Kasumi-1 (cell line): ENCODE measurements around the gene KHSRP.
A peak's percentile ranks its signal among the peaks of the same experiment; 100 is the strongest.
"Not testable (repeated sequence)": the region's sequence is repeated elsewhere in the genome, so short reads cannot be mapped to it uniquely, and the experiment has no call there.

ENCODE experiments used
- DNase-seq, 2 experiments: peaks; one replicate each; lab custom pipeline; 2025; lab: John Stamatoyannopoulos, UW

KHSRP gene

GRCh38 chr19:6450166-6450565, 25.6 kb upstream of the KHSRP start:
- no peak for DNase-seq

DNA sequence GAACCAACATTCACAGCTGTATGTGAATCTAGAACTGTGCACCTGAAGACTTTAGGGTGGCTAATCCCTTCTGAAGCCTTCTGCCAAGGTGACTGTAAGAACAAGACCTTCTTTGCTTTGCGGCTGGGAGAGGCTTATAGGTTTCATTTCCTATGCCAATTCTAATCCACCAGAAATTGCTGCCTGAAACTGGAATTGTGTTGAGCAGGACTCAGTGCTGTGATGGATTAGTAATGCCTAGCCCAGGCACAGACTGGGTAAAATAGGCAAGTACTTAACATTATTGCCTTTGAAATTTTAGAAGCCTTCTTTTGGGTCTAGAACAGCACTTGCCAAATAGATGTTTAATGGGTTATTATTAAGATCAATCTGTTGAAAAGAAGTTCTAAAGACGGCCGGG, 23.4 kb upstream of the KHSRP start:
- no peak for DNase-seq

DNA sequence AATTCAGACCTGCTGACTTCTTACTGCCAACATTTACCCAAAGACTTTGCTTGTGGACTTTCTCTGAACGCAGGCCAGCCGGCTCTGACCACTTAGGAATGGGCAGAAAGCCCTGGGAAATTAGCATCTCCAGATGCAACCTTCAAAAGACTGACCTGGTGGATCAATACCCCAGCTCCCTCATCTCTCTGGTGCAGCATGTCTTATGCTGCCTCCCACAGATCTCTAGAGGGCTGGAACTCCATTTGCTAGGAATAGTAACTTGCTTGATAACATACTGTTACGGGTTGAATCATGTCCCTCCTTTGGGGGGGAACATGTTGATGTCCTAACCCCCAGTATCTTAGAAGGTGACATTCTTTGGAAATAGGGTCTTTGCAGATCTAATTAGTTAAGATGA, 21.8 kb upstream of the KHSRP start:
- no peak for DNase-seq

GRCh38 chr19:6443986-6444385, 19.4 kb upstream of the KHSRP start:
- no peak for DNase-seq

DNA sequence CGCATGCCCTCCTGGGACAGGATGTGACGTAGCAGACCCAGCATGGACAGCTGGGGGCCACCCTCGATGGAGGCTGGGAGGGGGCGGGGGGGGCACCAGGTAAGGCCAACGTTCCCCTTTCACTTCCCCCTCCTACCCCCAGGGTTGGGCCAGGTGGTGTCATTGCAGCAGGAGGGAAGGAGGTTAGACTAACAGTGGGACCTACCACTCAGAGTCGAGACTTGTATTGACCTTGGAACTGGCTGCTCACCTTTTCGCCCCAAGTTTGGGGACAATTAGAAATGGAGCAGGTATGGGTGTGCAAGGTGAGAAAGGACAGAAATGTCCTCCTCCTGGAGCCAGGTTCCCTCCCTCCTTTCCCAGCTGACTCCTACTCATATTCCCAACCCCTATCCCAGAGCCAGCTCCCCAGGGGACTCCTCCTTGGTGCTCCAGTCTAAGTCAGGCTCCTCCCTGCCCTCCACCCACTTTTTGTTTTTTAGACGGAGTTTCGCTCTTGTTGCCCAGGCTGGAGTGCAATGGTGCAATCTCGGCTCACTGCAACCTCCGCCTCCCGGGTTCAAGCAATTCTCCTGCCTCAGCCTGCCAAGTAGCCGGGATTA, 17.6 kb upstream of the KHSRP start:
- no peak for DNase-seq

- no peak for DNase-seq
Measured at GRCh38 chr19:6440905-6441304, 16.3 kb upstream of the KHSRP start.

- no peak for DNase-seq
Measured at GRCh38 chr19:6439743-6440142, 15.1 kb upstream of the KHSRP start.

DNA sequence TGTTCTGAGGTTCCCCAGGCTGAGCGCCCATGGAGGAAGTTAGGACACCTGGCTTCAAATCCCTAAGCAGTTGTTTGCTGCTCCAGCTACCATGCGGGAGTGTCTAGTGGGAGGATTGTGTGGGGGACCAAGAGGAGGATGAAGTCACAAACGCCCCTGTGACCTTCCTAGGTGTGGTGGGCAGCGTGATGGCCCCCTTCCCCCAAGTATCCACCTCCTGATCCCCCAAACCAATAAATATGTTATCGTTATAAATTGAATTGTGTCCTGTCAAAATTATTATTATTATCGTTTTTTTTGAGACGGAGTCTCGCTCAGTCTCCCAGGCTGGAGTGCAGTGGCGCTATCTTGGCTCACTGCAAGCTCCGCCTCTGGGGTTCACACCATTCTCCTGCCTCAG, 9.1 kb upstream of the KHSRP start, which contains the start of gene SLC25A41:
Gene SLC25A41 (minus strand): TSS at position 101 of the 400 bp plus-strand sequence. CDS start 70 bp downstream, at position 31.
- no peak for DNase-seq

DNA sequence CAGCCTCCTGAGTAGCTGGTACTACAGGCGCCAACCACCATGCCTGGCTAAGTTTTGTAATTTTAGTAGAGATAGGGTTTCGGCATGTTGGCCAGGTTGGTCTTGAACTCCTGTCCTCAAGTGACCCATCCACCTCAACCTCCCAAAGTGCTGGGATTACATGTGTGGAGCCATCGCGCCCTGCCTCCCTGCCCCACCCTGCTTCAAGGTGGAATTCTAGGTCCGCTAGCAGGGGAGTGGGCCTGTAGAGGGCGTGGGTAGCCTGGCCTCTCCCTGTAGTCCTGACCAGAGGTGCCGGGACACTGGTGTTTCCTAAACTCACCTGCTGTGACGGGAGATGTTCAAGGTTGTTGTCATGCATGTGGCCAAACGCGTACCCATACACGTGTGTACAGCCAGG, 8.6 kb upstream of the KHSRP start:
- no peak for DNase-seq

DNA sequence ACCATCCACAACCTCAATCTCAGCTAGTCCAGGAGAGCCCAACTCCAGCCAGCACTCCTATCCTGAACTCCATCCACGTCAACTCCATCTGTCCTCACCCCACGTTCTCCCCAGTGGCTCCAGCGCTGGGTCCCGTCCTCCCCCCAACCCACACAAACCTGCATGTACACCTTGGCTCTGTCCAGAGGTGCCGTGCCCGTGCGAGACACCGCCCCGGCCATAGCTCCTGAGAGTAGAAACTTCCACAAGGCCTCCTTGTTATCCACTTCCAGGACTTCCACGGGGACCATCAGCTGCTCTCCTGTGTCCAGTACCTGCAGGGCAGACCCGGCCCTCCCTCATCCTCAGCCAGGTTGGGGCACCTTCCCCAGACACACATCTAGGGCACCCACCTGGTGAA, 7.3 kb upstream of the KHSRP start:
- no peak for DNase-seq

DNA sequence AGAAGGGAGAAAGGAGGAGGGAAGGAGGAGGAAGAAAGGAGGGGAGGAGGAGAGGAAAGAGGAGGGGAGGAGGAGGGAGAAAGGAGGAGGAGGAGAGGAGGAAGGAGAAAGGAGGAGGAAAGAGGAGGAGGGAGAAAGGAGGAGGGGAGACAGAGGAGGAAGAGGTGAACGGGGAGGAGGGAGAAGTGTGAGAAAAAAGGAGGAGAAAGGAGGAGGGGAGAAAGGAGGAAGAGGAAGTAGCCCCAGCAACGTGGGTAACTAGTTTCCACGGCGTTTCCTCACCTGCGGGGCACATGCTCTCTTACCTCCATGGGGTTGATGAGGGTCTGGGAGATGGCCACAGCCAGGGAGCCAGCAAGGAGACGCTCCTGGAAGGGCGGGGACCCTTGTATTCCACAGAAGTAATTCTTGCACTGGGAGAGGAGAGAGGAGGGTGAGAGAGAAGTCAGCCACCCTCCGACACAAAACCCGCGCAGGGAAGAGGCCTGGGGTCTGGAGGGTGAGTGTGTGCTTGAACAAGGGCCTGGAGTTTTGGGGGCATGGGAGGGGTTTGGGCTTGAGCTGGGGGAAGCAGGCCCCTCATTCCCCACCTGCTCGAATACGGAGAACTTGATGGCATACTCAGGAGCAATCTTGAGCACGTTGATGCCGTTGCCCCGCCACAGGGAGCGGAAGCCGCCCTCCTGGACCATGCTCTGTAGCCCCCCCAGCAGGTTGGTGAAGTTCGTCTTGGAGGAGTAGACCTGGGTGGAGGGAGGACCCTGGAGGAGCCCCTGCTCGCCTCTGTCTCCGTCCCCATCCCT, 5.0 kb upstream of the KHSRP start:
- no peak for DNase-seq

DNA sequence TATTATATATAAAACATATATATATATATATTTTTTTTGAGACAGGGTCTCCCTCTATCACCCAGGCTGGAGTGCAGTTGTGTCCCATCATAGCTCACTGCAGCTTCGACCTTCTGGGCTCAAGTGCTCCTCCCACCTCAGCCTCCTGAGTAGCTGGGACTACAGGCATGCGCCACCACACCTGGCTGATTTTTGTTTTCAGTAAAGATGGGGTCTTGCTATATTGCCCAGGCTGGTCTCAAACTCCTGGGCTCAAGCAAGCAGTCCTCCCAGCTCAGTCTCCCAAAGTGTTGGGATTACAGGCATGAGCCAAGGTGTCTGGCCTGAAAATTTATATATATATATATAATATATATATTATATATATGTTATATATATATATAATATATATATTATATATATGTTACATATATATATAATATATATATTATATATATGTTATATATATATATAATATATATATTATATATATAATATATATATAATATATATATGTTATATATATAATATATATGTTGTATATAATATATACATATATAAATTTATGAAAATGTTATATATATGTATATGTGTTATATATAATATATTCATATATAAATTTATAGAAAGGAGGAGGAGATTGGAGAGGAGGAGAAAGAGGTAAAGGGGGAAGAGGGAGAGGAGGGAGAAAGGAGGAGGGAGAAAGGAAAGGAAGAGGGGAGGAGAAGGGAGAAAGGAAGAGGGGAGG, 4.2 kb upstream of the KHSRP start:
- not testable (repeated sequence) for DNase-seq

GRCh38 chr19:6427131-6427530, 2.5 kb upstream of the KHSRP start:
- DNase-seq = no peak

- DNase-seq = peak; percentile 16 to 33
Measured at GRCh38 chr19:6425732-6426620, 1.4 kb upstream of the KHSRP start.

DNA sequence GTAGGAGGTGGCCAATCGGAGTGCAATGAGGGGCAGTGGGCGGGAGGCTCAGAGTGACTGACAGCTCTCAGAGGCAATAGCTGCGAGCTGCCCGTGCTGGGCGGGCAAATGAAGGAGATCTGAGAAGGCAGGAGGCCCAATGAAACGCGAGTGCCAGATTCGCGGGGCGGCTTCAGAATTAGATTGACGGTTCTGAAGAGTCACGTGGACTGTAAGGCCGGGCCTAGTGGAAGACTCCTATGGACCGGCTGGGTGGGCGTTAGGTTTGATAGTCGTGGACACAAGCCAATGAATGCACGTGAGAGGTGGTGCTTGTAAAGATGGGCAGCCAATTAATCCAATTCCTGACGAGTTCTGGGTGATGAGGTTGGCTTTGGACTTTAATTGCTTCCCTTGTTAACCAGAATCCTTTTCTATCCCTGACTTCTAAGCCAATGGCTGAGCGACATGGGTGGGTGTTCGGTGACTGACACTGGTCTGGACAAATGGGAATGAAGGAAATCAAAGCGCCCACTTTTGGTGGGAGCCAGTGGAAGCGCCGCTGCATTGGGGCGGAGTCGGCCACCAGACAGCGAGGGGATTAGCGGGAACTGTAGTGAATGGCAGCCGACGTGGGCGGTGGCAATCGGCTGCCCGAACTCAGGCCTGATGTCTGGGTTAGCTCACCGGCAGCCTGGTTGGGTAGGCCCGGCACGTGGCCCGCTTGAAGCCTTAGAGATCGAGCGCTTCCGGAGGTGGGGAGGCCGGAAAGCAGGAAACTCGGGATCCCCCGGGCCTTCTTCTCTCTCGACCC, 524 bp upstream of the KHSRP start:
- DNase-seq = peak; percentile 100

GRCh38 chr19:6423499-6424194, 964 bp downstream of the KHSRP start:
- DNase-seq = peak; percentile 29 to 40

DNA sequence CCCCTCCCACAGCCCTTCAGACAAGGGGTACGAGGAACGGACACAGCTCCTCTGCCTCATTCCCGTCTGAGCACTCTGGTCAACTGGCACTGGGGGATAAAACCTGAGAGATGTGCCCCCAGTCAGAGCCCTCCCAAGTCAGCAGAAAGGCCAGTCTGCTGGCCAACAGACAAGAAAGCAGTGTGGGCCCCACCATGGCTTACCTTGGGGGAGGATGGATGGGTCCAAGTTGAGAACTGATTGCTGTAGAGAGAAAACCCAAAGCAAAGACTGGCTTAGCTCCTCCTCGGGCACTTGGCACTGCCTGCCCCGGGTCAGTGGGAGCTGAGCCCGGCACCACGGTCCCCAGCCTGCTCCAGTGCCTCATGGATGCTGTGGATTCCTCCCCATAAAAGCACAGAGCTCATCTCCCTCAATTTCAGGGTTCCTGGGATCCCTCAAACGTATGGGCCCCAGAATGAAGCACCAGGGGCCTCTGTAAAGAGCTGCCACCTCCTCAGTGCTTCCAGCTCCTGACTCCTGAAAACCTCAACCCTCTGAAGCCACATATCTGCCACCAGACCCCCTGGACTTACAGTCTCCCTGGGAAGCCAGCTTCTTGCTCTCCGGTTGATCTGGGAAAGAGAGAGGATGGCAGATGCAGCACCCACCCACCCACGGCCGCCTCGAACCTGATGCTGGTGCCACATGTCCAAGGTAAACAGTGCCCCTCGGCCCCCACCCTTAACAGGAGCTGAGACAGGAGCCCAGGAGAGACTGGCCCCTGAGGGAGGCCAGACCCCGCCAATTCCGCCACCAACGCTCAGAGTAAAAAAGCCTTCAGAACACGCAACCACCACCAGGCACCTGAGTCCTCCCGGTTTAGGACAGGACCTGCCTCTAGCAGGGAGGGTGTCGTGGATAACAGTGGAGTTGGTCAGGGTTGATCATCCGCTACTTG, 3.3 kb downstream of the KHSRP start:
- DNase-seq = no peak

- no peak for DNase-seq
Measured at GRCh38 chr19:6418562-6418932, 6.1 kb downstream of the KHSRP start.
